A549 treated with Hydrocortisone at 1 μM for 4 hours (cell line): Measurements from ENCODE around the gene ACSM4. TPM values are rescaled to one million over a fixed set of nuclear protein-coding genes. Genes with fewer than 3 reads are reported as not detected.

ENCODE experiments used
- total RNA-seq: library from RNA; stranded (reverse); fragments of 200-300 nt; extraction: Qiagen RNA extraction; gene quantifications from 5 replicates; pipeline ENCODE4 v1.2.3, GENCODE V29; 2022

Gene ACSM4
- total RNA-seq, result not detected in 5 replicates

DNA sequence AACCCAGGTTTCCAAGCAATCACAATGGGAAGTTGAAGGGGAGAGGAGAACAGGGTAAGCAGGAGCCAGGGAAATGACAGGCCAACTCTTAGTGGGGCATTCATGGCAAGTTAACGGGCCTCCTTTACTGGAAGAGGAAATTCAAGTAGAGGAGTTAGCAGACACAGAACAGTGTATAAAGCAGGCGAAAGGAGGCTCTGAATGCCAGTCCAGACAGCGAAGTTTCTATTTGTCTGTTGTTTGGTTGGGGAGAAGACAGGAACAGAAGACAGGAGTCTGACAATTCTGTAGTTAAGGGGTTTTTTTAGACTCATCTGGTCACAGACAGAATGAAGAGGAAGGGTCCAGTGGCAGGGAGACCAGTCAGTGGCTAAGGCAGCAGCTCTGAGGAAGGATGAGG is at the start of gene ACSM4:
TSS of gene ACSM4 (plus strand) at position 301 of the 400 bp plus-strand sequence. CDS start 260 bp downstream, outside the sequence.

Other genes with a start within 250 kb of the ACSM4 start
- gene C1S, start 243.4 kb upstream of the ACSM4 start, total RNA-seq, result 40.4 to 68.0 TPM (median 43.8 TPM) in 5 replicates
- 27.6 to 49.7 TPM (median 32.4 TPM) in 5 replicates for gene C1R, start 211.6 kb upstream of the ACSM4 start, total RNA-seq
- gene C1RL, start 194.9 kb upstream of the ACSM4 start, total RNA-seq, result 12.4 to 14.9 TPM (median 14.6 TPM) in 5 replicates
- gene RBP5, start 175.2 kb upstream of the ACSM4 start, total RNA-seq, result not detected in 5 replicates
- gene CLSTN3, start 173.7 kb upstream of the ACSM4 start, total RNA-seq, result 14.6 to 16.7 TPM (median 15.2 TPM) in 5 replicates
- 22.6 to 33.3 TPM (median 28.8 TPM) in 5 replicates for gene PEX5, start 114.4 kb upstream of the ACSM4 start, total RNA-seq
- gene CD163L1, start 140.1 kb downstream of the ACSM4 start, total RNA-seq, result 0.13 to 0.70 TPM (median 0.32 TPM) in 5 replicates
- 0.03 to 0.05 TPM (median 0.03 TPM) in 3 of 5 replicates, not detected in the others for gene CD163, start 199.7 kb downstream of the ACSM4 start, total RNA-seq